Type B pancreatic cell (in vitro differentiated cells): Measurements from ENCODE around the gene C1orf35. TPM values are rescaled to one million over a fixed set of nuclear protein-coding genes. Genes with fewer than 3 reads are reported as not detected.
A peak's percentile ranks its signal among the peaks of the same experiment; 100 is the strongest.

Experiments used
- DNase-seq: peaks from one replicate; pipeline ENCODE4 v3.0.0; 2021; ENCODE audit warnings: mixed read lengths; ENCODE audit not compliant: unreplicated experiment; ENCODE audit errors: extremely low spot score
- H3K27ac Mint-ChIP-seq: 2 replicates; pipeline ENCODE4 v1.8.0; 2021; ENCODE audit warnings: mild to moderate bottlenecking, mixed read lengths
- H3K27me3 Mint-ChIP-seq: 2 replicates; pipeline ENCODE4 v1.8.0; 2021; ENCODE audit warnings: mixed read lengths
- H3K36me3 Mint-ChIP-seq: 2 replicates; pipeline ENCODE4 v1.8.0; 2021; ENCODE audit warnings: mixed read lengths
- H3K4me1 Mint-ChIP-seq: one replicate; pipeline ENCODE4 v1.8.0; 2021; ENCODE audit warnings: mixed read lengths; ENCODE audit not compliant: unreplicated experiment
- H3K4me3 Mint-ChIP-seq: 2 replicates; pipeline ENCODE4 v1.8.0; 2021; ENCODE audit warnings: mild to moderate bottlenecking, mixed read lengths
- H3K9me3 Mint-ChIP-seq: 2 replicates; pipeline ENCODE4 v1.8.0; 2021; ENCODE audit warnings: mixed read lengths
- total RNA-seq: library from RNA; stranded (reverse); gene quantifications from 2 replicates; pipeline ENCODE4 v1.2.1, GENCODE V29; 2021; ENCODE audit warnings: low replicate concordance
- TF ChIP-seq, protein P1 (sequence below): fragments of 200-600 bp; sonication (generic); conservative IDR thresholded peaks from 2 replicates; pipeline ENCODE4 v1.5.0; 2021; ENCODE audit warnings: antibody characterized with exemption, mild to moderate bottlenecking

C1orf35 gene
- total RNA-seq, 1 donor from 2014 or later: 23.3 TPM

DNA sequence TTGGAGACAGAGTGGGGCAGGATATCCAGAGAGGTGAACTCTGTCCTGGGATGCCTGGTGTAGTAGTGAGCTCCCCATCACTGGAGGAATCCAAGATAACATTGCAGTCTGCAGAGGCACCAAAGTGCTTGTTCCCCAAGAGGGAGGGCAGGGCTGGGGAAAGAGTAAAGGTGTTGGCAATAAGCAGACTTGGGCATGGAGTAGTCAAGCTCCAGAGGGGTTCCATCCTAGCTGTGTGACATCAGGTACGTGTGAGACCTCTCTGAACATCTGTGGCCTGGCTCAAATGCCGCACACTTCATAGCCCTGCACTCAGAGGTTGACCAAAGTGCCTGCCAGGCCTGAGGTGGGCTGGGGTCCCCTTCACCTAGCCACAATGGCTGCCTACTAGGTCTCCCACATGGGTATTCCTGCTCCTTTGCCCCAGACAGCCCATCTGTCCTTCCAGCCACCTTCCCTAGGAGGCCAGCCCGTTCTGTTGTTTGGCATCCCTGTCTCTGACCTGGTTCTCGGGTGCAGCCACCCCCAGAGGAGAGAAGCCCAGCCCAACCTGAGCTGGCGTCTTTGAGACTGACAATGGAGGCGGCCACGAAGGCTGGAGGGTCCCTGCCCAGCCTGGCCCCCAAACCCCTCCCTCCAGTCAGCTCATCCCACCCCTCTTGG lies 23.4 kb downstream of the C1orf35 start:
- peaks cover 11% of the 10 kb centered on the region for H3K4me1 Mint-ChIP-seq
- TF ChIP-seq, protein P1, sequence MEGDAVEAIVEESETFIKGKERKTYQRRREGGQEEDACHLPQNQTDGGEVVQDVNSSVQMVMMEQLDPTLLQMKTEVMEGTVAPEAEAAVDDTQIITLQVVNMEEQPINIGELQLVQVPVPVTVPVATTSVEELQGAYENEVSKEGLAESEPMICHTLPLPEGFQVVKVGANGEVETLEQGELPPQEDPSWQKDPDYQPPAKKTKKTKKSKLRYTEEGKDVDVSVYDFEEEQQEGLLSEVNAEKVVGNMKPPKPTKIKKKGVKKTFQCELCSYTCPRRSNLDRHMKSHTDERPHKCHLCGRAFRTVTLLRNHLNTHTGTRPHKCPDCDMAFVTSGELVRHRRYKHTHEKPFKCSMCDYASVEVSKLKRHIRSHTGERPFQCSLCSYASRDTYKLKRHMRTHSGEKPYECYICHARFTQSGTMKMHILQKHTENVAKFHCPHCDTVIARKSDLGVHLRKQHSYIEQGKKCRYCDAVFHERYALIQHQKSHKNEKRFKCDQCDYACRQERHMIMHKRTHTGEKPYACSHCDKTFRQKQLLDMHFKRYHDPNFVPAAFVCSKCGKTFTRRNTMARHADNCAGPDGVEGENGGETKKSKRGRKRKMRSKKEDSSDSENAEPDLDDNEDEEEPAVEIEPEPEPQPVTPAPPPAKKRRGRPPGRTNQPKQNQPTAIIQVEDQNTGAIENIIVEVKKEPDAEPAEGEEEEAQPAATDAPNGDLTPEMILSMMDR: no peak
- no peaks in the 10 kb centered on the region for H3K36me3 Mint-ChIP-seq
- H3K27ac Mint-ChIP-seq: peak overlapping the region; percentile 59
- no peak overlapping the region for H3K4me3 Mint-ChIP-seq
- no peaks in the 10 kb centered on the region for H3K9me3 Mint-ChIP-seq
- DNase-seq: no peak
- peaks cover 4% of the 10 kb centered on the region for H3K27me3 Mint-ChIP-seq

DNA sequence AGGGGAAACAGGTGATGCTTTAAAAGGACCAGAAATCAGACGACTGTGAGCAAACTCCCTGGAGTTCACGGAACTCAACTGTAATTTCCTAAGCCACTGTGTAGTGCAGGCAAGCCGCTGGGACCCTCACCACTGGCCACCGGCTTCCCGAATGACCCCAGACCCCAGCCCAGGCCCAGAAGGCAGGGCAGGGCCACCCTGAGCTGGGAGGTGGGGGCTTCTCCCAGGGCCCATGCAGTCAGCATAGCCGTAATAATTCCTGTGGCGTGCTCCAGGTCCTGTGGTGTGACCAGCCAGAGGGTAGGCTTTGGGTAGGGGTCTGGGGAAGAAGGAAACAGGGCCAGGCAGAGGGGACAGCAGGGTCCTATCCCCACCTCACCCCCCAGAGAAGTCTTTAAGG lies 24.1 kb downstream of the C1orf35 start:
- no peak for DNase-seq
- peaks cover 8% of the 10 kb centered on the region for H3K4me1 Mint-ChIP-seq
- H3K4me3 Mint-ChIP-seq: no peak overlapping the region
- H3K9me3 Mint-ChIP-seq: no peaks in the 10 kb centered on the region
- peaks cover 9% of the 10 kb centered on the region for H3K27me3 Mint-ChIP-seq
- no peaks in the 10 kb centered on the region for H3K36me3 Mint-ChIP-seq
- TF ChIP-seq, protein P1: no peak
- H3K27ac Mint-ChIP-seq: peak overlapping the region; percentile 59

DNA sequence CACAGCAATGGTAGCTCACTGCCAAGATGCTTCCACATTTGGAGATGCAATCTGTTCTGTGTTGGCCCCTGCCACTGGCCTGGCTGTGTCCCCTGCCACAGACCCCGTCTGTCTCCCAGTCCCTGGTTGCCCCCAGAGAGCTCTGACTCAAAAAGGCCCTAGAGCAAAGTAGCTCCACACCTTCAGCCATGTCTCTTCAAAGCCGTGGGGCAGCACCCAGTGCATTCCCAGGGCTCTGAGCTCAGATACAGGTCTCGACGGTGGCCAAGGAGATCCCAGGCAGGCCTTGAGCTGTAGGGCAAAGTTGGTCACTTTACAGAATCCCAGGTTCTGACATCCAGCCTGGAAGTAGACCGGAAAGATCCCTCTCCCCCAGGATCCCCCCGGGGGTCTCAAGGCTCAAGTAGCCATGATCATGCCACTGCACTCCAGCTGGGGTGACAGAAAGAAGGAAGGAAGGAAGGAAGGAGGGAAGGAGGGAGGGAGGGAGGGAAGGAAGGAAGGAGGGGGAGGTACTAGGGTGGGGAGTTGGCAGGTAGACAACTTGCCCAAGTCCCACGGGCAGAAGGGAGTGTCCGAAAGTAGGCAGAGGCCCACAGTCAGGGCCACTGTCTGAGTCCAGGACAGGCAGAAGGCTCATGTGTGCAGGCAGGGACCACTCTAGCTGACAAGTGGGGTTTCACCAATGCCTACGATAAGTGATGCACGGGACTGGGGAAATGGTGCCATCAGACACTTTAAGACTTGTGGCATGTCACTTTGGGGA lies 25.4 kb downstream of the C1orf35 start:
- no peak for DNase-seq
- Mint-ChIP-seq H3K27me3 (peaks cover 10% of the 10 kb centered on the region), H3K4me1 (peaks cover 5% of the 10 kb centered on the region), H3K4me3 (peak overlapping the region; percentile 24), H3K27ac (no peak overlapping the region), H3K36me3 (no peaks in the 10 kb centered on the region), H3K9me3 (no peaks in the 10 kb centered on the region)
- TF ChIP-seq, protein P1: no peak

DNA sequence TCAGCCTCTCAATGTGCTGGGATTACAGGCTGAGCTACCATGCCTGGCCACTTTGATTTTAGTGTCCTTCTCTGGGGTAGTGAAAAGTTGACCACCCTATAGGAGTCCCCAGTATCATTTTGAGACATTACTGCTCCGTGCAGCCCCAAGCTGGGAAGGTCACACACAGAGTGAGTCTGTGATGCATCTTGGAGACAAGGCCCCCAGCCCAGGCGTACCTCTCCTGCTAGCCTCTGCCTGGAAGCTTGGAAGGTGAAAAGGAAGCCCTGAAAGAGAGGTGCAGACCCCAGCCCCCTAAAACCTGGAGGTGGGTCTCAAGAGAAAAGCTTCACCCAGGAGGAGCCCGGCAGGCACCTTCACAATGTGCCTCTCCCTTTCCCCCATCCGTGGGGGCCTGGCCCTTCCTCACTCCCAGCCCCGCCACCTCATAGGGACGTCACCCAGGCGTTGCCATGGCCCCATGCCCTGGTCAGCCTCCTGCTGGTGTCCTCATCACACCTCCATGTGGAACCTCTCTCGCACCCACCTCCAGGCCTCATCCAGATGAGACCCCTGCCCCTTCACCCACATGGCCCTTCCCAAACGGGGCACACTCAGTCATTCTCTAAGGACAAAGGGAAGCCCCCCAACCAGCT lies 26.2 kb downstream of the C1orf35 start:
- TF ChIP-seq, protein P1: no peak
- no peaks in the 10 kb centered on the region for H3K36me3 Mint-ChIP-seq
- no peak for DNase-seq
- H3K27ac Mint-ChIP-seq: no peak overlapping the region
- peaks cover 5% of the 10 kb centered on the region for H3K4me1 Mint-ChIP-seq
- H3K4me3 Mint-ChIP-seq: no peak overlapping the region
- peaks cover 15% of the 10 kb centered on the region for H3K27me3 Mint-ChIP-seq
- H3K9me3 Mint-ChIP-seq: no peaks in the 10 kb centered on the region

DNA sequence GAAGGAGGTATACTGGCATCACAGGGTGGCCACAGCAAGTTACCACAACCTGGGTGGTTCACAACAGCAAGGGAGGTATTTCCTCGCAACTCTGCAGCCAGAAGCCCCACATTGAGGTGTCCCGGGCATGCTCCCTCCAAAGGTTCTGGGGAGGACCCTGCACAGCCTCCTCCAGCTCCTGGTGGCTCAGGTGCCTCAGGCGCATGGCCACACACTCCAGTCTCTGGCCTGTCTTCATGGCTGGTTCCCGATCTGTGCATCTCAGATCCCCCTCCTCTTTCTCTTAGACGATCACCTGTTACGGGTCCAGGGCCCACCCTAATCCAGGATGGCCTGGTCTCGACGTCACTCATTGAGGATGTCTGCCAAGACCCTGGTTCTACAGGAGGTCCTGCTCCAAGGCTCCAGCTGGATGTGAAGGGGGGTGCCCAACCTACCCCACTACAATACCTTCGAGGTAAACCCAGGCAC lies 27.3 kb downstream of the C1orf35 start:
- Mint-ChIP-seq H3K4me1 (peaks cover 5% of the 10 kb centered on the region), H3K27ac (no peak overlapping the region), H3K9me3 (no peaks in the 10 kb centered on the region), H3K36me3 (no peaks in the 10 kb centered on the region), H3K4me3 (no peak overlapping the region), H3K27me3 (peaks cover 22% of the 10 kb centered on the region)
- DNase-seq: no peak
- TF ChIP-seq, protein P1: no peak
